ENCODE data around the gene TXNRD2.

TXNRD2 gene

DNA sequence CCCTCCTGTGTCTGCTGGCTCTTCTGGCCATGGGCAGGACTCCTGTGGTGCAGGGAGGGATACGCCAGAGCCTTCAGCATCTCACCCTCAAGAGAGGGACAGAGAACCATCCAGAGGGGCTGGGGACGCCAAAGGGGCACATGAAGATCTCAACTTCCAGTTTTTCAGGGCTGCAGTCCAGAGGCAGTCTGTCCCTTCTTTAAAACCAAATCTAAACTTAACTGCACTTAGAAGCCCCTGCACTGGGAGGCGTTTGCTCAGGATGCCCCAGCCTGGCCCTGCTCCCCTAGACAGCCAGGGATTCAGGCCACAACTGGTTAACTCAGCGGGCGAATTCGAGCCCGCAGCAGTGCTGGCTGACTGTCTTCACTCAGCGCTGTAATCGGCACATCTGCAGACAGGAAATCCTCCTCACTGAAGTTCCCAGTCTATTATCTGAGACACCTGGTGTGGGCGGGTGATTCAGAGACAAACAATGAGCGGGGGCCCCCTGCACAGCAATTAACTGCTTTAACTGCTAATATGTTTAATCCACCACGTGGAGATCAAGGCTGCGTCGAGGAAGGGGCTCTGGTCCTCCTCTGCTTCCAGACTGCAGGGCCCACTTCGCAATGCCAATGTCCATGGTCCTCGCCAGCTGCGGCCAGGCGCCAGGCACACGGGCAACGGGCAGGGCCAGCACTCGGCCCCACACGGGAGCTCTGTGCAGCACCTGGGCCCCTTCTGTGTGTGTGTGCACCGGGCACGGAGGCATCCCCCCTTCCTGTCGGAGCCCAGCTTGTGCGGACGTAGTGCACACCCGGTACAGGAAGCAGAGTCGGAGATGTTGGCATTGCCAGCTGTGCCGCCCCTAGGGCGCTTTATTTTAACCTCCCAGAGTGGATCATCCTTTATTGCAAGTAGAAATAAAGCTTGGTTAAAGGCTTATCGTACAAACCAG is 50.0 kb downstream of the TXNRD2 start:
- H3K27me3 ChIP-seq (replicated peaks; ENCODE audit: insufficient read depth, low read length), result no peaks in the 10 kb centered on the region
- H4K20me1 ChIP-seq (ENCODE audit: insufficient read depth, low read length), result no peaks in the 10 kb centered on the region
- H3K4me2 ChIP-seq (ENCODE audit: low read depth, low read length), result peak overlapping the region; percentile 99
- H3K9ac ChIP-seq (ENCODE audit: low read length), result peak overlapping the region; percentile 67
- peaks cover 17% of the 10 kb centered on the region for H3F3A ChIP-seq (ENCODE audit: insufficient read depth, low read length)
- H3K27ac ChIP-seq (ENCODE audit: low read length), result peak overlapping the region; percentile 95
- no peaks in the 10 kb centered on the region for H3K9me2 ChIP-seq (replicated peaks; ENCODE audit: insufficient read depth, low read length)
- TF ChIP-seq EZH2phosphoT487 (IDR thresholded peaks at IDR 0.05; ENCODE audit: low read length) (no peak), EZH2 (optimal IDR thresholded peaks at IDR 0.05; ENCODE audit: low read depth, low read length) (no peak)
- TF ChIP-seq, protein P1, sequence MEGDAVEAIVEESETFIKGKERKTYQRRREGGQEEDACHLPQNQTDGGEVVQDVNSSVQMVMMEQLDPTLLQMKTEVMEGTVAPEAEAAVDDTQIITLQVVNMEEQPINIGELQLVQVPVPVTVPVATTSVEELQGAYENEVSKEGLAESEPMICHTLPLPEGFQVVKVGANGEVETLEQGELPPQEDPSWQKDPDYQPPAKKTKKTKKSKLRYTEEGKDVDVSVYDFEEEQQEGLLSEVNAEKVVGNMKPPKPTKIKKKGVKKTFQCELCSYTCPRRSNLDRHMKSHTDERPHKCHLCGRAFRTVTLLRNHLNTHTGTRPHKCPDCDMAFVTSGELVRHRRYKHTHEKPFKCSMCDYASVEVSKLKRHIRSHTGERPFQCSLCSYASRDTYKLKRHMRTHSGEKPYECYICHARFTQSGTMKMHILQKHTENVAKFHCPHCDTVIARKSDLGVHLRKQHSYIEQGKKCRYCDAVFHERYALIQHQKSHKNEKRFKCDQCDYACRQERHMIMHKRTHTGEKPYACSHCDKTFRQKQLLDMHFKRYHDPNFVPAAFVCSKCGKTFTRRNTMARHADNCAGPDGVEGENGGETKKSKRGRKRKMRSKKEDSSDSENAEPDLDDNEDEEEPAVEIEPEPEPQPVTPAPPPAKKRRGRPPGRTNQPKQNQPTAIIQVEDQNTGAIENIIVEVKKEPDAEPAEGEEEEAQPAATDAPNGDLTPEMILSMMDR (IDR thresholded peaks at IDR 0.05; ENCODE audit: low read length), result no peak
- H3K9me3 ChIP-seq (replicated peaks; ENCODE audit: insufficient read depth, low read length), result no peaks in the 10 kb centered on the region
- H3K36me3 ChIP-seq (replicated peaks; ENCODE audit: insufficient read depth, low read length), result no peaks in the 10 kb centered on the region
- no peaks in the 10 kb centered on the region for H3K79me2 ChIP-seq (ENCODE audit: low read length)
- peak overlapping the region; percentile 96 for H2AFZ ChIP-seq (ENCODE audit: low read length)
- peak overlapping the region; percentile 62 for H3K4me3 ChIP-seq (ENCODE audit: low read length)
- peak; percentile 94 for DNase-seq
- peaks cover 26% of the 10 kb centered on the region for H3K4me1 ChIP-seq (ENCODE audit: low read length)

DNA sequence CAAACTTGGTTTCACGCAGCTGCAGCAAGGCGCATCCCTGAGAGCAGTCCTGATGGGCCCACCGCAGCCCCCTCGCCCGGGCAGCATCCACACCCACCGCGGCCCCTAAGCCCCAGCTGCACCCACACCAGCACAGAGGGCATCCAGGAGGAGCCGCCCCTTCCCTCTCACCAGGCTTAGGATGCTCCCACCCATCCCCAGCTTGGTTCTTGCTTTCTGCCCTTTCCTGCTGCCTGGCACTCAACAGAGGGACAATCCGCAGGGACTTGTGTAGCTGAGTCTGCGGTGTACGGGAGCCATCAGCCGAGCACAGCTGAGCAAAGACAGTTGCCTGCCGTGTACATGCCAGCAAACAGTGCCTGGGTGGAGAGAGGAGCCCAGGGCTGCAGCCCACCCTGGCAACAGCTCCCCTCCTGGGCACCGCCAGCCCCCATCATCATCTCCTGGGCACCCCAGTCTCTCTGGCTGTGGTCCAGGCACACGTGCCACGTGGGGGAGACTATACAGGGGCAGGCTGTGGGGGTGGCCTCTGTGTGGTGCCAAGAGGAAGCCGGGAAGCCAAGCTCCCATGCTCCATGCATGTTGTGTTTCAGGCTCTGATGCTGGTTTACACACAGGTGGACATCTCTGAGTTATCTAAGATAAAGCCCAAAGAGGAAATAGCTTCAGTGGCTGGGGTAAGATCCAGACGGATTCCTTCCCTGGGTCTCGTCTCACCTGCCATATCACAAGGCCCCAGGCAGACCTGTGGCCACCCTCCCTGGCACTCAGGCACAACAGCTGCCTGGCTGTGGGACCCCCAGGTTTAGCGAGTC is 50.9 kb downstream of the TXNRD2 start:
- Histone ChIP-seq H2AFZ (ENCODE audit: low read length) (peak overlapping the region; percentile 96), H3K36me3 (replicated peaks; ENCODE audit: insufficient read depth, low read length) (no peaks in the 10 kb centered on the region), H3K79me2 (ENCODE audit: low read length) (no peaks in the 10 kb centered on the region), H4K20me1 (ENCODE audit: insufficient read depth, low read length) (no peaks in the 10 kb centered on the region), H3K4me3 (ENCODE audit: low read length) (peak overlapping the region; percentile 62; the same call in 1 of the 2 replicates), H3K4me2 (ENCODE audit: low read depth, low read length) (peak overlapping the region; percentile 99), H3K9ac (ENCODE audit: low read length) (peak overlapping the region; percentile 67), H3F3A (ENCODE audit: insufficient read depth, low read length) (peaks cover 17% of the 10 kb centered on the region), H3K9me3 (replicated peaks; ENCODE audit: insufficient read depth, low read length) (no peaks in the 10 kb centered on the region), H3K9me2 (replicated peaks; ENCODE audit: insufficient read depth, low read length) (no peaks in the 10 kb centered on the region), H3K27ac (ENCODE audit: low read length) (peak overlapping the region; percentile 95; the same call in 1 of the 2 replicates), H3K27me3 (replicated peaks; ENCODE audit: insufficient read depth, low read length) (no peaks in the 10 kb centered on the region), H3K4me1 (ENCODE audit: low read length) (peaks cover 26% of the 10 kb centered on the region)
- no peak for DNase-seq
- TF ChIP-seq EZH2phosphoT487 (IDR thresholded peaks at IDR 0.05; ENCODE audit: low read length) (no peak), EZH2 (optimal IDR thresholded peaks at IDR 0.05; ENCODE audit: low read depth, low read length) (no peak)
- TF ChIP-seq, protein P1 (IDR thresholded peaks at IDR 0.05; ENCODE audit: low read length), result no peak

DNA sequence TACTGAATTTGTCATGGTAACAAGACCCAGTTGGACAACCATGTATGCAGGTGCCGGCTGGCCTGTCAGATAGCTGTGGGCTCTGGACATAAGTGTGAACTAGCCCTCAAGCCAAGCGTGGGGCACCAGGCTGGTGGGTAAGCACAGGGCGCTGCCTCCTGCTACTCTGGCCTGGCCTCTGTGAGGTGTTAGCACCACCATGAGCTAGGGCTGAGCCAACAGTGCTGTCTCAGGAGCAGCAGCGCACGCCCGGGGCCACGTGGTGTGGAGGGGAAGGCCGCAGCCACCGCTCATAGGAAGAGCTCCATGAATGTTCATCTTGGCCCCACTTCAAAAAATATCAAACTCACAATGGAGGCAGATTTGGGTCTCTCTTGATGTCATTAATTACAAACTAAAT is 51.7 kb downstream of the TXNRD2 start:
- H3K27me3 ChIP-seq (replicated peaks; ENCODE audit: insufficient read depth, low read length), result no peaks in the 10 kb centered on the region
- H3K4me2 ChIP-seq (ENCODE audit: low read depth, low read length), result no peak overlapping the region
- H3K27ac ChIP-seq (ENCODE audit: low read length), result no peak overlapping the region
- H3F3A ChIP-seq (ENCODE audit: insufficient read depth, low read length), result peaks cover 17% of the 10 kb centered on the region
- H3K4me1 ChIP-seq (ENCODE audit: low read length), result peaks cover 26% of the 10 kb centered on the region
- no peaks in the 10 kb centered on the region for H3K9me3 ChIP-seq (replicated peaks; ENCODE audit: insufficient read depth, low read length)
- no peaks in the 10 kb centered on the region for H3K9me2 ChIP-seq (replicated peaks; ENCODE audit: insufficient read depth, low read length)
- TF ChIP-seq, protein P1 (IDR thresholded peaks at IDR 0.05; ENCODE audit: low read length), result no peak
- TF ChIP-seq EZH2phosphoT487 (IDR thresholded peaks at IDR 0.05; ENCODE audit: low read length) (no peak), EZH2 (optimal IDR thresholded peaks at IDR 0.05; ENCODE audit: low read depth, low read length) (no peak)
- no peaks in the 10 kb centered on the region for H3K79me2 ChIP-seq (ENCODE audit: low read length)
- no peak for DNase-seq
- no peak overlapping the region for H3K9ac ChIP-seq (ENCODE audit: low read length)
- no peaks in the 10 kb centered on the region for H3K36me3 ChIP-seq (replicated peaks; ENCODE audit: insufficient read depth, low read length)
- no peak overlapping the region for H2AFZ ChIP-seq (ENCODE audit: low read length)
- no peak overlapping the region for H3K4me3 ChIP-seq (ENCODE audit: low read length)
- no peaks in the 10 kb centered on the region for H4K20me1 ChIP-seq (ENCODE audit: insufficient read depth, low read length)

Data from MM.1S (cell line).